Activated CD4-positive, alpha-beta T cell treated with anti-CD3 and anti-CD28 coated beads, Interleukin-2, Interleukin-6, amounts not matched to agents 100 ng/mL and 50 ng/mL, durations not matched to agents 16 hours and 8 hours (primary cell): ENCODE results near the gene MRPL11.
"Not testable (repeated sequence)": the region's sequence is repeated elsewhere in the genome, so short reads cannot be mapped to it uniquely, and the experiment has no call there.

ENCODE experiments used
- DNase-seq: peaks from one replicate; pipeline ENCODE4 v3.0.0-alpha.2; 2020

MRPL11 gene

GRCh38 chr11:66466225-66467033, 27.8 kb upstream of the MRPL11 start, which contains the start of gene PELI3:
Gene PELI3, plus strand, starts transcription at chr11:66466905. Its CDS starts 1,224 bp downstream, at chr11:66468129.
- peak; percentile 95 for DNase-seq

- DNase-seq = no peak
These were observed 27.0 kb upstream of the MRPL11 start for GRCh38 chr11:66465373-66466224.

GRCh38 chr11:66464916-66465315, 26.3 kb upstream of the MRPL11 start:
- no peak for DNase-seq

- DNase-seq = not testable (repeated sequence)
These were observed 25.5 kb upstream of the MRPL11 start for GRCh38 chr11:66464116-66464515.

- DNase-seq = no peak
These were observed 24.3 kb upstream of the MRPL11 start for GRCh38 chr11:66462911-66463310.

- no peak for DNase-seq
These were observed 23.4 kb upstream of the MRPL11 start for GRCh38 chr11:66462010-66462409.

GRCh38 chr11:66459138-66459778, 20.6 kb upstream of the MRPL11 start:
- no peak for DNase-seq

- DNase-seq = no peak
These were observed 19.2 kb upstream of the MRPL11 start for GRCh38 chr11:66457826-66458225.

DNA sequence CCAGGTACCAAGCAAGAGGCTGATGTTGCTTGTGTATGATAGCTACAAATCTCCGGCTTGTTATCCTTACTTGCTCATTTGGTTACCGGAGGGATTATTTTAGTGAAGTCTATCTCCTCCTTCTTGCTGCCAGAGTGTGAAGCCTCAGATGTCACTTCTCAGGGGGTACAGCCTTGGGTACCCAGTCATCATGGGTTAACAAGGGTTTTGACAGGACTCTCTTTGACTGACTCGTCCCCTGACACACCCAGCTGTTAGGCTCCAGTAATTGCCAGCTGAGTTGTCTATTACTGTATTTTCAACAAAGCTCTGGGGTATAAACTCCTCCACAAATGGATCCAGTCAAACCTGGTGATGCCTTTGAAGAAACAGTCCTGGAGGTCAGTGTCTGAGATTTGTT, 16.2 kb upstream of the MRPL11 start:
- no peak for DNase-seq

GRCh38 chr11:66454247-66454646, 15.6 kb upstream of the MRPL11 start:
- no peak for DNase-seq

DNA sequence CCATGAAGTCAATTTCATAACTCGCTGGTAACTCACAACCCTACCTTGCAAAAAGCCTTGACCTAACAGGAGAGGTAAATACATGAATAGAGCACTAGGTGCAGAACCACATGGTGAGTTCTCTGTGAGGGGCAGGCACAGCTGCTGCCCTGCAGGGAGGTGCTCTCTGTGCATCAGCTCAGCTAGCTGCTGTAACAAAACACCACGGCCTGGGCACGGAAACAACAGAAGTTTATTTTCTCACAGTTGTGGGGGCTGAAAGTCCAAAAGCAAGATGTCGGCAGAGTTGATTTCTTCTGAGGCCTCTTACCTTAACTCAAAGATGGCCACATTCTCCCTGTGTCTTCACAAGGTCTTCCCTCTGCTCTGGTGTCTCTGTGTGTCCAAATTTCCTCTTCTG, 13.0 kb upstream of the MRPL11 start:
- no peak for DNase-seq

DNA sequence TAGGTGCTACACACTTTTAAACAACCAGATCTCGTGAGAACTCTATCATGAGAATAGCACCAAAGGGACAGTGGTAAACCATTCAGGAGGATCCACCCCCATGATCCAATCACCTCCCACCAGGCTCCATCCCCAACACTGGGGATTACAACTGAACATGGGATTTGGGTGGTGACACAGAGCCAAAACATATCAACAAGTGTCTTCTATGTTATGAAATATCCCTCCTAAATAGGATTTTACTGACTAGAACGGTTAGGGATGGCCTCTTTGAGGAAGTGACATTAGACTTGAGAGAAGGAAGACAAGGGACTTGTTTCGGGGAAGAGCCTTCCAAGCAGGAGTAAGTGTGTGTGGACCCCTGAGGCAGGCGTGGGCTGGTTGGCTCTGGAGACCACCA, 11.9 kb upstream of the MRPL11 start:
- DNase-seq = no peak

DNA sequence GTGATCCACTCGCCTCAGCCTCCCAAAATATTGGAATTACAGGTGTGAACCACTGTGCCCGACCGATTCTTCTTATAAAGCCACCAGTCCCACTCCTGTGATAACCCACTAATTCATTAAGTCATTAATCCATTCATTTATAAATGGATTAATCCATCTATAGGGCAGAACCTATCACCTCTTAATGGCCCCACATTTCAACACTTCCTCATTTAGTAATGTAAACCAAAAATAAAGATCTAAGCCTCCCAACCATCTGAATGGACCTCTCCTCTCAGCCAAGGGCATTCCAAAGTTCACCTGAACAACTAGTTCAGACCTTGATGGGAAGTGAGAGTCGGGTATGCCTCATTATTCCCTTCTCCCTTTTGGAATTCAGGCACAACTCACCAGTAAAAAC, 9.9 kb upstream of the MRPL11 start:
- no peak for DNase-seq

DNA sequence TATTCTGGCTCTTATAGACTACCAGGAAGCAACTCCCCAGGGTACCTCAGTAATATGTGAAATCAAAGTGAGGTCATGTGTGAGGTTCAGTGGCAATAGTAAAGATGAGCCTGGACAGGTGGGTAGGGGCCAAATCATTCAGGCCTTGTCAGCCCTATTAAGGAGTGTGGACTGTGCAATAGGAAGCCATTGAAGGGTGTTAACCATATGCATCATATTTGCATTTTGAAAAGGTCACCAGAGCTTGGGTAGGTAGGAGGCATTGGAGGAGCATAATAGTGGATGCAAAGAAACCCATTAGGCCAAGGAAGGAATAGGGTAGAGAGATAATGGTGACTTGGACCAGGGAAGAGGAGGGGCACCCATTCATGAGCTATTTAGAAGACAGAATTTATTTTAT, 8.4 kb upstream of the MRPL11 start:
- no peak for DNase-seq

- DNase-seq = no peak
These were observed 5.0 kb upstream of the MRPL11 start for GRCh38 chr11:66443602-66444001.

DNA sequence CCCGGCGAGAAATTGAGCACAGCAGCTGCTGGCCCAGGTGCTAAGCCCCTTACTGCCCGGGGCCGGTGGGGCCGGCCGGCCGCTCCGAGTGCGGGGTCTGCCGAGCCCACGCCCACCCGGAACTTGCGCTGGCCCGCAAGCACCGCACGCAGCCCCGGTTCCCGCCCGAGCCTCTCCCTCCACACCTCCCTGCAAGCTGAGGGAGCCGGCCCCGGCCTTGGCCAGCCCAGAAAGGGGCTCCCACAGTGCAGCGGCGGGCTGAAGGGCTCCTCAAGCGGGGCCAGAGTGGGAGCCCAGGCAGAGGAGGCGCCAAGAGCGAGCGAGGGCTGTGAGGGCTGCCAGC, 2.3 kb upstream of the MRPL11 start:
- DNase-seq = not testable (repeated sequence)

DNA sequence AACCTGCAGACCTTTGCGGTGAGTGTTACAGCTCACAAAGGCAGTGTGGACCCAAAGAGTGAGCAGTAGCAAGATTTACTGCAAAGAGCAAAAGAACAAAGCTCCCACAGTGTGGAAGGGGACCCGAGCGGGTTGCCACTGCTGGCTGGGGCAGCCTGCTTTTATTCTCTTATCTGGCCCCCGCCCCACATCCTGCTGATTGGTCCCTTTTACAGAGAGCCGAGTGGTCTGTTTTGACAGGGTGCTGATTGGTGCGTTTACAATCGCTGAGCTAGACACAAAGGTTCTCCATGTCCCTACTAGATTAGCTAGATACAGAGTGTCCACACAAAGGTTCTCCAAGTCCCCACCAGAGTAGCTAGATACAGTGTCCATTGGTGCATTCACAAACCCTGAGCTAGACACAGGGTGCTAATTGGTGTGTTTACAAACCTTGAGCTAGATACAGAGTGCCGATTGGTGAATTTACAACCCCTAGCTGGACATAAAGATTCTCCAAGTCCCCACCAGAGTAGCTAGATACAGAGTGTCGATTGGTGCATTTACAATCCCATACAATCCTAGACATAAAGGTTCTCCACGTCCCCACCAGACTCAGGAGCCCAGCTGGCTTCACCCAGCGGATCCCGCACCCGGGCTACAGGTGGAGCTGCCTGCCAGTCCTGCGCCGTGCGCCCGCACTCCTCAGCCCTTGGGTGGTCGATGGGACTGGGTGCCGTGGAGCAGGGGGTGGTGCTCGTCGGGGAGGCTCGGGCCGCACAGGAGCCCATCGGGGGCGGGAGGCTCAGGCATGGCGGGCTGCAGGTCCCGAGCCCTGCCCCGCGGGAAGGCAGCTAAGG, 1.7 kb upstream of the MRPL11 start:
- not testable (repeated sequence) for DNase-seq

DNA sequence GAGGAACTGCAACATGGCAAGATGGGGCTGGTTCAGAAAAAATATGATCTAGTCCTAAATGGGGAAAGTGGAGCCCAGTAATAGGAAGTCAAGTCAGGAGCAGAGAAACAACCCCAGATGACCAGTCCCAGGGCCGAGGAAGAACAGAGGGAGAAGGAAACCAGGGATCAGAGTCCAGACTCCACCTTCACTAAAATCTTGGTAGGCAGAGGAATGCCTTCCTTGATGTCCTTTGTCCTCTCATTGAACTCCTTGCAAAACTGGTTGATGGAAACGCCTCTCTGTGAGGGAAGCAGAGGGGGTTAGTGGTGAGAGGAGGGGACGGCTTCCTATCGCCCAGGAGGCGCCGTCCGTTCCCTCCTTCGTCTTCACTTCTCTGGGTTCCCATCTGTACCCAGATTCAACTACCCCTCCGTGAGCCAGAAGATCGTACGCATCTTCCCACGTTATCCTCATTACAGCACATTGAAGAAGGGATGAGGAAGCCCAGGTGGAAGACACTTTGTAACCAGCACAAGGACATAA, 607 bp downstream of the MRPL11 start:
- no peak for DNase-seq

DNA sequence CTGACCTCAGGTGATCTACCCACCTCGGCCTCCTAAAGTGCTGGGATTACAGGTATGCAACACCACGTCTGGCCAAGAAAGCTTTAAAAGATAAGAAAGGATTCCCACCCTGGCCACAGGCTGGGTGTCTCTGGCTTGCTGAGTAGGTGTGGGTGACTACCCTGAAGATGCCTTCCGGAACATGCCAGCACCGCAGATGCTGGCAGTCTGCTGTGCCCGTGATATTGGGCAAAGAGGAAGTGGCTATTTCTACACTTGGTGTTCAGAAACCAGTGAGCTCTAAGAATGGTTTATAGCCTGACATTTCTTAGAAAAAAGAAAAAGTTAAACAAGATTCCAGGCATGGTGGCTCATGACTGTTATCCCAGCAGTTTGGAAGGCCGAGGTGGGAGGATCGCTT, 6.1 kb downstream of the MRPL11 start:
- DNase-seq = no peak

DNA sequence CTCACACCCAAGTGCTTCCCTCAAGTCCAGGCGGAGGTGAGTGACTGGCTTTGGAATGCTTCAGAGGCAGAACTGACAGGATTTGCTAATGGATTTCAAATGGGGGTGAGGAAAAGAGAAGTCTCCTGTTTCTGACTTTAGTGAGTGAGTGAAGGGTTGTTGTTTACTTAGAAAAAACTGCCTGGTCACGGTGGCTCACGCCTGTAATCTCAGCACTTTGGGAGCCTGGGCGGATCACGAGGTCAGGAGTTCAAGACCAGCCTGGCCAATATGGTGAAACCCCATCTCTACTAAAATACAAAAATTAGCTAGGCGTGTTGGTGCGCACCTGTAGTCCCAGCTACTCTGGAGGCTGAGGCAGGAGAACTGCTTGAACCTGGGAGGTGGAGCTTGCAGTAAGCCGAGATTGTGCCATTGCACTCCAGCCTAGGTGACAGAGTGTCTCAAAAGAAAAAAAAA, 6.7 kb downstream of the MRPL11 start:
- DNase-seq = not testable (repeated sequence)

DNA sequence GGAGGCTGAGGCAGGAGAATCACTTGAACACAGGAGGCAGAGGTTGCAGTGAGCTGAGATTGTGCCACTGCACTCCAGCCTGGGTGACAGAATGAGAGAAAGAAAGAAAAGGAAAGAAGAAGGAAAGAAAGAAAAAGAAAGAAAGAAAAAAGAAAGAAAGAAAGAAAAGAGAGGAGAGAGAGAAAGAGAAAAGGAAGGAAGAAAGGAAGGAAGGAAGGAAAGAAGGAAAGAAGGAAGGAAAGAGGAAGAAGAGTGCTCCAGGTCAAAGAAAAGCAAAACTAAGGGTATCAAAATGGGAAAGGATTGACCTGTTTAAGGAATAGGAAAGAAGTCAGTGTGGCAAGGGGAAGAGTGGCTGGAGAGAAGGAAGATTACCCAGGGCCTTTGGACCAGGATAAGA, 7.4 kb downstream of the MRPL11 start:
- DNase-seq = not testable (repeated sequence)

- peak; percentile 83 for DNase-seq
These were observed 8.6 kb downstream of the MRPL11 start for GRCh38 chr11:66429983-66430602.
